Right lobe of liver (tissue), 6 donors: ENCODE results near the gene ZNF184. TPM values are rescaled to one million over a fixed set of nuclear protein-coding genes. Genes with fewer than 3 reads are reported as not detected.

Source experiments
- ATAC-seq, 4 donors: fragments of 200-7000 bp; cut with Tn5 transposase; one replicate each; pipeline ENCODE4 v1.9.1; 2020; ENCODE audit warnings: mild to moderate bottlenecking in 4 of 4, moderate library complexity in 4 of 4
- DNase-seq, 3 donors: peaks; one replicate each; pipeline ENCODE4 v3.0.0-alpha.2; 2020
- H3K27ac ChIP-seq, 3 donors: fragments of 200-600 bp; one replicate each; pipeline ENCODE4 v1.8.0; 2022
- H3K27me3 ChIP-seq, 2 donors: fragments of 200-600 bp; one replicate each; pipeline ENCODE4 v1.8.0; 2022
- H3K36me3 ChIP-seq, 4 donors: fragments of 200-600 bp; sonication (generic) in 1 of 4; one replicate each; pipeline versions ENCODE4 v1.5.1 to v1.8.0; 2017 to 2022; ENCODE audit warnings: control low read depth in 1 of 4
- H3K4me1 ChIP-seq, 4 donors: fragments of 200-600 bp; sonication (generic) in 1 of 4; one replicate each; pipeline versions ENCODE4 v1.5.1 to v1.8.0; 2017 to 2022; ENCODE audit warnings: control low read depth in 1 of 4
- H3K4me3 ChIP-seq, 3 donors: fragments of 200-600 bp; one replicate each; pipeline ENCODE4 v1.8.0; 2022
- H3K9me3 ChIP-seq, 4 donors: fragments of 200-600 bp; sonication (generic) in 1 of 4; one replicate each; pipeline versions ENCODE4 v1.5.1 to v1.8.0; 2017 to 2022; ENCODE audit warnings: control low read depth in 1 of 4
- CTCF ChIP-seq, 4 donors: fragments of 200-600 bp in 3 of 4; fragments of 450-650 bp in 1 of 4; IDR thresholded peaks; one replicate each; pipeline versions ENCODE4 v1.5.1 to v1.8.0; 2016 to 2022; ENCODE audit warnings: antibody characterized with exemption in 4 of 4, mild to moderate bottlenecking in 2 of 4
- POLR2A ChIP-seq: fragments of 450-650 bp; IDR thresholded peaks from one replicate; pipeline ENCODE4 v1.6.1; 2017; ENCODE audit warnings: antibody characterized with exemption, mild to moderate bottlenecking
- WGBS: methylation state at CpG from one replicate; pipeline ENCODE4 v1.1.6; 2018; ENCODE audit warnings: low coverage, low lambda C conversion rate; ENCODE audit not compliant: insufficient coverage; ENCODE audit errors: missing lambda C conversion rate; 5-methylcytosine and 5-hydroxymethylcytosine counted together
- intact Hi-C, 2 donors: fragments of 100-400 bp; cut with DNase I; formaldehyde crosslinking; loops; one replicate each; pipeline versions ENCODE4 v1.11.2 to v1.14.1; 2022
- total RNA-seq, 6 experiments: library from RNA; depleted of rRNA in 2 of 6; stranded (reverse); fragments of >200 nt in 2 of 6; fragmentation: NEBNext Ultra II Directional in 3 of 6; extraction: Animal tissue kit (Norgen Biotek cat#: 25700) in 3 of 6; gene quantifications; one replicate each; pipeline versions ENCODE4 v1.1.0 to v1.2.4, GENCODE V29; 2016 to 2023
- donor health status: DM: no; HTN: yes; CAD: no.
- donor health status: DM: no; HTN: no; CAD: no.
- donor health status: DM: no; HTN: no; CAD: no.
- donor health status: DM: no; HTN: yes; CAD: no.
- donor health status: DM: no; HTN: yes; CAD: no.

The ZNF184 gene
- total RNA-seq, 6 experiments from 2014 or later = 1.1 to 1.8 (median 1.7) TPM

GRCh38 chr6:27514906-27515495, 42.1 kb upstream of the ZNF184 start:
- WGBS = 18% methylated on average over 20 of the region's 28 CpGs
- intact Hi-C loops = no loop called here
- Histone ChIP-seq H3K36me3 (no peaks in the 10 kb centered on the region), H3K4me1 (peaks cover 0 to 8% (median 4%) of the 10 kb centered on the region in 4 donors), H3K4me3 (no peak overlapping the region), H3K9me3 (no peaks in the 10 kb centered on the region), H3K27me3 (peaks cover 0 to 4% of the 10 kb centered on the region in 2 donors), H3K27ac (no peak overlapping the region)
- ATAC-seq = no peak
- no peak for DNase-seq
- TF ChIP-seq CTCF (IDR thresholded peaks at IDR 0.05) = no peak
- TF ChIP-seq POLR2A = no peak

- Histone ChIP-seq H3K9me3 (no peaks in the 10 kb centered on the region), H3K27ac (no peak overlapping the region), H3K27me3 (peaks cover 0 to 4% of the 10 kb centered on the region in 2 donors), H3K36me3 (no peaks in the 10 kb centered on the region), H3K4me3 (no peak overlapping the region), H3K4me1 (no peaks in the 10 kb centered on the region)
- TF ChIP-seq POLR2A (no peak), CTCF (IDR thresholded peaks at IDR 0.05) (no peak)
- 79% methylated on average over 2 of the region's 2 CpGs for WGBS
- intact Hi-C loops = no loop called here
- ATAC-seq (no peak), DNase-seq (no peak)
Measured at GRCh38 chr6:27512525-27512924, 39.6 kb upstream of the ZNF184 start.

- Histone ChIP-seq H3K27me3 (no peaks in the 10 kb centered on the region), H3K4me3 (no peak overlapping the region), H3K4me1 (peaks cover 0 to 7% (median 0%) of the 10 kb centered on the region in 4 donors), H3K9me3 (no peaks in the 10 kb centered on the region), H3K27ac (no peak overlapping the region), H3K36me3 (no peaks in the 10 kb centered on the region)
- WGBS = 71% methylated on average over 9 of the region's 9 CpGs
- intact Hi-C loops = no loop called here
- DNase-seq = no peak
- no peak for TF ChIP-seq POLR2A
- TF ChIP-seq CTCF (IDR thresholded peaks at IDR 0.05) = no peak
- no peak for ATAC-seq
Measured at GRCh38 chr6:27507041-27507956, 34.4 kb upstream of the ZNF184 start.

- TF ChIP-seq CTCF (IDR thresholded peaks at IDR 0.05) (no peak), POLR2A (no peak)
- peaks cover 0 to 7% (median 0%) of the 10 kb centered on the region in 4 donors for H3K4me1 ChIP-seq
- WGBS = 33% methylated on average over 20 of the region's 20 CpGs
- H3K27me3 ChIP-seq = no peaks in the 10 kb centered on the region
- H3K36me3 ChIP-seq = no peaks in the 10 kb centered on the region
- no peak overlapping the region for H3K27ac ChIP-seq
- no peaks in the 10 kb centered on the region for H3K9me3 ChIP-seq
- intact Hi-C loops = no loop called here
- DNase-seq (no peak), ATAC-seq (peak in 2 of 4 donors; percentile 11 to 28)
- H3K4me3 ChIP-seq = no peak overlapping the region
Measured at GRCh38 chr6:27505209-27506027, 32.5 kb upstream of the ZNF184 start.
